ENCODE results near the gene DTX2. TPM values are rescaled to one million over a fixed set of nuclear protein-coding genes. Genes with fewer than 3 reads are reported as not detected.
"Not testable (repeated sequence)": the region's sequence is repeated elsewhere in the genome, so short reads cannot be mapped to it uniquely, and the experiment has no call there.

DTX2 gene
- total RNA-seq, 1 experiment from 2014 or later = 45.2 TPM

GRCh38 chr7:76445577-76446008 is 15.9 kb upstream of the DTX2 start:
- intact Hi-C loops (cut with micrococcal nuclease; ENCODE audit: unreplicated experiment); DNase-seq; H3K9me3 ChIP-seq; H3K4me3 Mint-ChIP-seq (ENCODE audit: unreplicated experiment); H3K36me3 ChIP-seq (ENCODE audit: control insufficient read depth, insufficient read depth, low read length); CTCF ChIA-PET; H3K9me3 Mint-ChIP-seq (ENCODE audit: unreplicated experiment); H3K27ac Mint-ChIP-seq (ENCODE audit: unreplicated experiment); H3K27me3 Mint-ChIP-seq (ENCODE audit: insufficient read depth, unreplicated experiment); H3K4me3 ChIP-seq (ENCODE audit: low read depth, low read length); BruUV-seq (replicated peaks); H3K4me1 Mint-ChIP-seq (ENCODE audit: low read depth, unreplicated experiment); H3K27me3 ChIP-seq (replicated peaks; ENCODE audit: control insufficient read depth, insufficient read depth, low read length); H3K36me3 Mint-ChIP-seq (ENCODE audit: insufficient read depth, unreplicated experiment); H3K4me1 ChIP-seq; POLR2A ChIA-PET: not testable (repeated sequence)

DNA sequence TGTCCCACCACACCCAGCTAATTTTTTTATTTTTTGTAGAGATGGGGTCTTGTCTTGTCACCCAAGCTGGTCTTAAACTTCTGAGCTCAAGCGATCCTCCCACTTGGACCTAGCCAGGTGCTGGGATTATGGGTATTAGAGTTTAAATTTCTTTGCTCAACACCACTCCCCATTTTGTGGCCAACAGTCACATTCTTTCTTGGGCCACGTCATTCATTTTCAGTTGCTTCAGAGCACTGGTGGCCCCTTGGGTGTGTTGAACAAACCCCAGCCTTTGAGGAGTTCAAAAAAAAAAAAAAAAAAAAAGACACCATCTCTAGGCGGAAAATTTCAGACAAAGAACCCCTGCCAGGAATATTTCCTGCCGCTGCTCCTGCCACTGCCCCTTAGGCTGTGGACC is 4.5 kb upstream of the DTX2 start:
- H3K36me3 ChIP-seq (ENCODE audit: control insufficient read depth, insufficient read depth, low read length); H3K27me3 ChIP-seq (replicated peaks; ENCODE audit: control insufficient read depth, insufficient read depth, low read length); CTCF ChIA-PET; BruUV-seq (replicated peaks); DNase-seq; H3K4me1 Mint-ChIP-seq (ENCODE audit: low read depth, unreplicated experiment); H3K36me3 Mint-ChIP-seq (ENCODE audit: insufficient read depth, unreplicated experiment); H3K4me1 ChIP-seq; H3K27me3 Mint-ChIP-seq (ENCODE audit: insufficient read depth, unreplicated experiment); H3K4me3 ChIP-seq (ENCODE audit: low read depth, low read length); H3K9me3 ChIP-seq; intact Hi-C loops (cut with micrococcal nuclease; ENCODE audit: unreplicated experiment); H3K4me3 Mint-ChIP-seq (ENCODE audit: unreplicated experiment); H3K27ac Mint-ChIP-seq (ENCODE audit: unreplicated experiment); H3K9me3 Mint-ChIP-seq (ENCODE audit: unreplicated experiment): not testable (repeated sequence)
- POLR2A ChIA-PET = interaction anchor here (0.6 kb wide), 1 partner anchor 152 kb away, joined by 9 read pairs; no protein-coding TSS in a partner anchor

DNA sequence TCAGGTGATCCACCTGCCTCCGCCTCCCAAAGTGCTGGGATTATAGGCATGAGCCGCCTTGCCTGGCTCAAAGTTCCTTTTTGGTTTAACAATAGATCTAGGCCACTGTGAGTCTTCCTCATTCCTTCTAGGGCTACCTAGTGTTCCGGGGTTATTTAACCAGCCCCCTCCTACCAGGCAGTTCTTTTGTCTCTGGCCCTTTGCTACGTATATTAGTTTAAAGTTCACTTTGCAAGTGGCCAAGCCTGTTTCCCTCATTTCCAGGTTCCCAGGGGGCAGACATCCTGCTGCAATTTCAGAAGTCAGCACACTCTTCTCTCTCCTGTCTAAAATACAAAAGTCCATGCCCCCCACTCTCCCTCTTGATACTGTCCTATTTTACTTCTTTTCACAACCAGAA is 3.0 kb upstream of the DTX2 start:
- H3K27me3 Mint-ChIP-seq (ENCODE audit: insufficient read depth, unreplicated experiment); H3K4me1 Mint-ChIP-seq (ENCODE audit: low read depth, unreplicated experiment); H3K4me3 ChIP-seq (ENCODE audit: low read depth, low read length); POLR2A ChIA-PET; H3K36me3 Mint-ChIP-seq (ENCODE audit: insufficient read depth, unreplicated experiment); H3K27me3 ChIP-seq (replicated peaks; ENCODE audit: control insufficient read depth, insufficient read depth, low read length); H3K4me1 ChIP-seq; H3K9me3 Mint-ChIP-seq (ENCODE audit: unreplicated experiment); H3K4me3 Mint-ChIP-seq (ENCODE audit: unreplicated experiment); H3K9me3 ChIP-seq; H3K27ac Mint-ChIP-seq (ENCODE audit: unreplicated experiment); intact Hi-C loops (cut with micrococcal nuclease; ENCODE audit: unreplicated experiment); H3K36me3 ChIP-seq (ENCODE audit: control insufficient read depth, insufficient read depth, low read length); BruUV-seq (replicated peaks); CTCF ChIA-PET: not testable (repeated sequence)
- peak; percentile 88 for DNase-seq

DNA sequence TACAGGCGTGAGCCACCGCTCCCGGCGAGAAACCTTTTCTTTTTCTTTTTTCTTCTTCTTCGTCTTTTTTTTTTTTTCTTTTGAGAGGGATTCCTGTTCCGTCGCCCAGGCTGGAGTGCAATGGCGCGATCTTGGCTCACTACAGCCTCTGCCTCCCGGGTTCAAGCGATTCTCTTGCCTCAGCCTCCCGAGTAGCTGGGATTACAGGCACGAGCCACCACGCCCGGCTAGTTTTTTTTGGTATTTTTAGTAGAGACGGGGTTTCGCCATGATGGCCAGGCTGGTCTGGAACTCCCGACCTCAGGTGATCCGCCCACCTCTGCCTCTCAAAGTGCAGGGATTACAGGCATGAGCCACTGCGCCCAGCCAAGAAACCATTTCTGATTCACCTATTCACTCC is 742 bp upstream of the DTX2 start:
- H3K9me3 ChIP-seq; H3K4me3 ChIP-seq (ENCODE audit: low read depth, low read length); CTCF ChIA-PET; H3K4me3 Mint-ChIP-seq (ENCODE audit: unreplicated experiment); H3K4me1 Mint-ChIP-seq (ENCODE audit: low read depth, unreplicated experiment); DNase-seq; intact Hi-C loops (cut with micrococcal nuclease; ENCODE audit: unreplicated experiment); BruUV-seq (replicated peaks); H3K27me3 Mint-ChIP-seq (ENCODE audit: insufficient read depth, unreplicated experiment); H3K36me3 ChIP-seq (ENCODE audit: control insufficient read depth, insufficient read depth, low read length); POLR2A ChIA-PET; H3K36me3 Mint-ChIP-seq (ENCODE audit: insufficient read depth, unreplicated experiment); H3K4me1 ChIP-seq; H3K27me3 ChIP-seq (replicated peaks; ENCODE audit: control insufficient read depth, insufficient read depth, low read length); H3K9me3 Mint-ChIP-seq (ENCODE audit: unreplicated experiment); H3K27ac Mint-ChIP-seq (ENCODE audit: unreplicated experiment): not testable (repeated sequence)

- H3K4me3 Mint-ChIP-seq (ENCODE audit: unreplicated experiment); H3K27me3 Mint-ChIP-seq (ENCODE audit: insufficient read depth, unreplicated experiment); H3K4me3 ChIP-seq (ENCODE audit: low read depth, low read length); DNase-seq; H3K36me3 Mint-ChIP-seq (ENCODE audit: insufficient read depth, unreplicated experiment); H3K4me1 ChIP-seq; H3K27ac Mint-ChIP-seq (ENCODE audit: unreplicated experiment); H3K9me3 Mint-ChIP-seq (ENCODE audit: unreplicated experiment); H3K4me1 Mint-ChIP-seq (ENCODE audit: low read depth, unreplicated experiment); CTCF ChIA-PET; H3K9me3 ChIP-seq; POLR2A ChIA-PET; intact Hi-C loops (cut with micrococcal nuclease; ENCODE audit: unreplicated experiment); H3K27me3 ChIP-seq (replicated peaks; ENCODE audit: control insufficient read depth, insufficient read depth, low read length); H3K36me3 ChIP-seq (ENCODE audit: control insufficient read depth, insufficient read depth, low read length): not testable (repeated sequence)
- TSS peak; percentile 44 for BruUV-seq (replicated peaks)
Measured at GRCh38 chr7:76462271-76462882, 868 bp downstream of the DTX2 start.

- CTCF ChIA-PET; H3K36me3 ChIP-seq (ENCODE audit: control insufficient read depth, insufficient read depth, low read length); H3K9me3 ChIP-seq; DNase-seq; H3K27me3 ChIP-seq (replicated peaks; ENCODE audit: control insufficient read depth, insufficient read depth, low read length); H3K27me3 Mint-ChIP-seq (ENCODE audit: insufficient read depth, unreplicated experiment); H3K4me3 Mint-ChIP-seq (ENCODE audit: unreplicated experiment); intact Hi-C loops (cut with micrococcal nuclease; ENCODE audit: unreplicated experiment); H3K27ac Mint-ChIP-seq (ENCODE audit: unreplicated experiment); BruUV-seq (replicated peaks); H3K4me1 Mint-ChIP-seq (ENCODE audit: low read depth, unreplicated experiment); H3K9me3 Mint-ChIP-seq (ENCODE audit: unreplicated experiment); H3K4me1 ChIP-seq; POLR2A ChIA-PET; H3K4me3 ChIP-seq (ENCODE audit: low read depth, low read length); H3K36me3 Mint-ChIP-seq (ENCODE audit: insufficient read depth, unreplicated experiment): not testable (repeated sequence)
Measured at GRCh38 chr7:76464959-76465358, 3.5 kb downstream of the DTX2 start.

- H3K4me1 Mint-ChIP-seq (ENCODE audit: low read depth, unreplicated experiment); H3K27me3 ChIP-seq (replicated peaks; ENCODE audit: control insufficient read depth, insufficient read depth, low read length); DNase-seq; POLR2A ChIA-PET; H3K9me3 ChIP-seq; intact Hi-C loops (cut with micrococcal nuclease; ENCODE audit: unreplicated experiment); BruUV-seq (replicated peaks); H3K27ac Mint-ChIP-seq (ENCODE audit: unreplicated experiment); H3K4me3 Mint-ChIP-seq (ENCODE audit: unreplicated experiment); H3K36me3 ChIP-seq (ENCODE audit: control insufficient read depth, insufficient read depth, low read length); H3K9me3 Mint-ChIP-seq (ENCODE audit: unreplicated experiment); H3K36me3 Mint-ChIP-seq (ENCODE audit: insufficient read depth, unreplicated experiment); CTCF ChIA-PET; H3K4me3 ChIP-seq (ENCODE audit: low read depth, low read length); H3K27me3 Mint-ChIP-seq (ENCODE audit: insufficient read depth, unreplicated experiment); H3K4me1 ChIP-seq: not testable (repeated sequence)
Measured at GRCh38 chr7:76465950-76466349, 4.4 kb downstream of the DTX2 start.

All from Caco-2 (cell line).